Upper lobe of left lung (tissue), 4 donors: ENCODE results near the gene PPP6R1.

Source experiments
- EP300 ChIP-seq, 4 donors: sonication (generic); formaldehyde crosslinking; IDR thresholded peaks; one replicate each; pipeline ENCODE4 v1.5.1; 2017; ENCODE audit warnings: antibody characterized with exemption in 4 of 4, control low read depth in 2 of 4
- TF ChIP-seq, protein P1 (sequence below), 6 experiments: fragments of 450-650 bp in 4 of 6; fragments of 200-600 bp in 2 of 6; sonication (generic) in 2 of 6; IDR thresholded peaks; one replicate each; pipeline ENCODE4 v1.5.1; 2016 to 2019; ENCODE audit warnings: antibody characterized with exemption in 6 of 6

DNA sequence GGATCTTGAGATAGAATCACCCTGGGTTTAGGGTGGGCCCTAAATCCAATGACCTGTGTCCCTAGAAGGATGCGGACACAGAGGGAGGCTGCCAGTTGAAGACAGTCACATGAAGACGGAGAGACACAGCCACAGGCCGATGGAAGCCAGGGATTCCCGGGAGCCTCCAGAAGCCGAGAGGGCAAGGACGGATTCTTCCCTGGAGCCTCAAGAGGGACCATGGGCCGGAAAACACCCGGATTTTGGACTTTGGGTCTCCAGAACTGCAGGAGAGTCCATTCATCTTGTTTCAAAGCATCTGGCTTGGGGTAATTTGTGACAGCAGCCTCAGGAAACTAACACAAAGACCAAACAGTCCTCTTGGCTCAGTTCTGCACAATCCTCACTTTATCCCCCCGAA lies 32.5 kb downstream of the PPP6R1 start:
- TF ChIP-seq EP300 (IDR thresholded peaks at IDR 0.05) = no peak
- TF ChIP-seq, protein P1, sequence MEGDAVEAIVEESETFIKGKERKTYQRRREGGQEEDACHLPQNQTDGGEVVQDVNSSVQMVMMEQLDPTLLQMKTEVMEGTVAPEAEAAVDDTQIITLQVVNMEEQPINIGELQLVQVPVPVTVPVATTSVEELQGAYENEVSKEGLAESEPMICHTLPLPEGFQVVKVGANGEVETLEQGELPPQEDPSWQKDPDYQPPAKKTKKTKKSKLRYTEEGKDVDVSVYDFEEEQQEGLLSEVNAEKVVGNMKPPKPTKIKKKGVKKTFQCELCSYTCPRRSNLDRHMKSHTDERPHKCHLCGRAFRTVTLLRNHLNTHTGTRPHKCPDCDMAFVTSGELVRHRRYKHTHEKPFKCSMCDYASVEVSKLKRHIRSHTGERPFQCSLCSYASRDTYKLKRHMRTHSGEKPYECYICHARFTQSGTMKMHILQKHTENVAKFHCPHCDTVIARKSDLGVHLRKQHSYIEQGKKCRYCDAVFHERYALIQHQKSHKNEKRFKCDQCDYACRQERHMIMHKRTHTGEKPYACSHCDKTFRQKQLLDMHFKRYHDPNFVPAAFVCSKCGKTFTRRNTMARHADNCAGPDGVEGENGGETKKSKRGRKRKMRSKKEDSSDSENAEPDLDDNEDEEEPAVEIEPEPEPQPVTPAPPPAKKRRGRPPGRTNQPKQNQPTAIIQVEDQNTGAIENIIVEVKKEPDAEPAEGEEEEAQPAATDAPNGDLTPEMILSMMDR (IDR thresholded peaks at IDR 0.05) = no peak
